ENCODE data around the gene TMEM171. TPM values are rescaled to one million over a fixed set of nuclear protein-coding genes. Genes with fewer than 3 reads are reported as not detected.

TMEM171 gene
- total RNA-seq, 1 experiment from 2014 or later = 20.8 TPM

GRCh38 chr5:73131711-73132425, 11.5 kb downstream of the TMEM171 start:
- Mint-ChIP-seq H3K9me3 (ENCODE audit: low read depth, unreplicated experiment) (no peaks in the 10 kb centered on the region), H3K4me1 (ENCODE audit: low read depth, unreplicated experiment) (peaks cover 17% of the 10 kb centered on the region), H3K36me3 (ENCODE audit: insufficient read depth, unreplicated experiment) (peaks cover 15% of the 10 kb centered on the region), H3K4me3 (ENCODE audit: low read depth, unreplicated experiment) (no peak overlapping the region), H3K27ac (ENCODE audit: unreplicated experiment) (no peak overlapping the region), H3K27me3 (ENCODE audit: unreplicated experiment) (no peaks in the 10 kb centered on the region)
- CTCF ChIA-PET = no interaction called here
- DNase-seq = no peak
- BruUV-seq (replicated peaks) = no TSS peak
- TF ChIP-seq CTCF (IDR thresholded peaks at IDR 0.05; ENCODE audit: unreplicated experiment) = no peak
- intact Hi-C loops (cut with micrococcal nuclease; ENCODE audit: unreplicated experiment) = no loop called here

GRCh38 chr5:73132759-73133158, 12.4 kb downstream of the TMEM171 start:
- Mint-ChIP-seq H3K27me3 (ENCODE audit: unreplicated experiment) (no peaks in the 10 kb centered on the region), H3K36me3 (ENCODE audit: insufficient read depth, unreplicated experiment) (peaks cover 12% of the 10 kb centered on the region), H3K4me1 (ENCODE audit: low read depth, unreplicated experiment) (peaks cover 17% of the 10 kb centered on the region), H3K4me3 (ENCODE audit: low read depth, unreplicated experiment) (no peak overlapping the region), H3K27ac (ENCODE audit: unreplicated experiment) (no peak overlapping the region), H3K9me3 (ENCODE audit: low read depth, unreplicated experiment) (no peaks in the 10 kb centered on the region)
- TF ChIP-seq CTCF (IDR thresholded peaks at IDR 0.05; ENCODE audit: unreplicated experiment) = no peak
- intact Hi-C loops (cut with micrococcal nuclease; ENCODE audit: unreplicated experiment) = no loop called here
- BruUV-seq (replicated peaks) = no TSS peak
- CTCF ChIA-PET = no interaction called here
- DNase-seq = no peak

- intact Hi-C loops (cut with micrococcal nuclease; ENCODE audit: unreplicated experiment) = no loop called here
- Mint-ChIP-seq H3K4me3 (ENCODE audit: low read depth, unreplicated experiment) (no peak overlapping the region), H3K4me1 (ENCODE audit: low read depth, unreplicated experiment) (peaks cover 17% of the 10 kb centered on the region), H3K36me3 (ENCODE audit: insufficient read depth, unreplicated experiment) (no peaks in the 10 kb centered on the region), H3K27ac (ENCODE audit: unreplicated experiment) (no peak overlapping the region), H3K27me3 (ENCODE audit: unreplicated experiment) (no peaks in the 10 kb centered on the region), H3K9me3 (ENCODE audit: low read depth, unreplicated experiment) (no peaks in the 10 kb centered on the region)
- no peak for DNase-seq
- no peak for TF ChIP-seq CTCF (IDR thresholded peaks at IDR 0.05; ENCODE audit: unreplicated experiment)
- CTCF ChIA-PET = no interaction called here
- no TSS peak for BruUV-seq (replicated peaks)
Observed at GRCh38 chr5:73135021-73135420, 14.6 kb downstream of the TMEM171 start.

- Mint-ChIP-seq H3K4me3 (ENCODE audit: low read depth, unreplicated experiment) (no peak overlapping the region), H3K27me3 (ENCODE audit: unreplicated experiment) (no peaks in the 10 kb centered on the region), H3K27ac (ENCODE audit: unreplicated experiment) (no peak overlapping the region), H3K36me3 (ENCODE audit: insufficient read depth, unreplicated experiment) (no peaks in the 10 kb centered on the region), H3K9me3 (ENCODE audit: low read depth, unreplicated experiment) (no peaks in the 10 kb centered on the region), H3K4me1 (ENCODE audit: low read depth, unreplicated experiment) (peaks cover 17% of the 10 kb centered on the region)
- no peak for DNase-seq
- TF ChIP-seq CTCF (IDR thresholded peaks at IDR 0.05; ENCODE audit: unreplicated experiment) = peak; percentile 13
- CTCF ChIA-PET = no interaction called here
- intact Hi-C loops (cut with micrococcal nuclease; ENCODE audit: unreplicated experiment) = no loop called here
- BruUV-seq (replicated peaks) = no TSS peak
Observed at GRCh38 chr5:73135429-73136054, 15.2 kb downstream of the TMEM171 start.
